ENCODE measurements around the gene CTNND2. TPM values are rescaled to one million over a fixed set of nuclear protein-coding genes. Genes with fewer than 3 reads are reported as not detected.
A peak's percentile ranks its signal among the peaks of the same experiment; 100 is the strongest.
"Not testable (repeated sequence)": the region's sequence is repeated elsewhere in the genome, so short reads cannot be mapped to it uniquely, and the experiment has no call there.

The CTNND2 gene
- total RNA-seq, 1 donor from 2014 or later: not detected

GRCh38 chr5:11679676-11680075 is 224.6 kb downstream of the CTNND2 start:
- no peak for DNase-seq (ENCODE audit: low read depth)

GRCh38 chr5:11675184-11675583 is 229.1 kb downstream of the CTNND2 start:
- no peak for DNase-seq (ENCODE audit: low read depth)

- DNase-seq (ENCODE audit: low read depth): no peak
Measured at GRCh38 chr5:11672385-11673085, 231.7 kb downstream of the CTNND2 start.

GRCh38 chr5:11658376-11658775 is 245.9 kb downstream of the CTNND2 start:
- DNase-seq (ENCODE audit: low read depth): no peak

GRCh38 chr5:11656916-11657315 is 247.3 kb downstream of the CTNND2 start:
- no peak for DNase-seq (ENCODE audit: low read depth)

GRCh38 chr5:11655681-11656080 is 248.6 kb downstream of the CTNND2 start:
- no peak for DNase-seq (ENCODE audit: low read depth)

- DNase-seq (ENCODE audit: low read depth): no peak
Measured at GRCh38 chr5:11650936-11651335, 253.3 kb downstream of the CTNND2 start.

GRCh38 chr5:11646141-11646540 is 258.1 kb downstream of the CTNND2 start:
- no peak for DNase-seq (ENCODE audit: low read depth)

GRCh38 chr5:11642438-11642837 is 261.8 kb downstream of the CTNND2 start:
- DNase-seq (ENCODE audit: low read depth): no peak

- DNase-seq (ENCODE audit: low read depth): no peak
Measured at GRCh38 chr5:11640158-11640873, 263.9 kb downstream of the CTNND2 start.

GRCh38 chr5:11622785-11623184 is 281.5 kb downstream of the CTNND2 start:
- no peak for DNase-seq (ENCODE audit: low read depth)

- DNase-seq (ENCODE audit: low read depth): no peak
Measured at GRCh38 chr5:11620172-11620571, 284.1 kb downstream of the CTNND2 start.

- DNase-seq (ENCODE audit: low read depth): peak; percentile 1
Measured at GRCh38 chr5:11619339-11620024, 284.8 kb downstream of the CTNND2 start.

GRCh38 chr5:11617080-11617479 is 287.2 kb downstream of the CTNND2 start:
- DNase-seq (ENCODE audit: low read depth): no peak

GRCh38 chr5:11616624-11617023 is 287.6 kb downstream of the CTNND2 start:
- not testable (repeated sequence) for DNase-seq (ENCODE audit: low read depth)

GRCh38 chr5:11611011-11611410 is 293.2 kb downstream of the CTNND2 start:
- no peak for DNase-seq (ENCODE audit: low read depth)

- DNase-seq (ENCODE audit: low read depth): no peak
Measured at GRCh38 chr5:11609570-11610303, 294.5 kb downstream of the CTNND2 start.

- DNase-seq (ENCODE audit: low read depth): no peak
Measured at GRCh38 chr5:11608530-11608929, 295.7 kb downstream of the CTNND2 start.

GRCh38 chr5:11607944-11608483 is 296.2 kb downstream of the CTNND2 start:
- no peak for DNase-seq (ENCODE audit: low read depth)

- DNase-seq (ENCODE audit: low read depth): no peak
Measured at GRCh38 chr5:11602298-11602697, 301.9 kb downstream of the CTNND2 start.

GRCh38 chr5:11599499-11599898 is 304.7 kb downstream of the CTNND2 start:
- no peak for DNase-seq (ENCODE audit: low read depth)

GRCh38 chr5:11596657-11597071 is 307.6 kb downstream of the CTNND2 start:
- DNase-seq (ENCODE audit: low read depth): no peak
